AG20443 (cell line): ENCODE measurements around the gene CFAP52.
"Not testable (repeated sequence)": the region's sequence is repeated elsewhere in the genome, so short reads cannot be mapped to it uniquely, and the experiment has no call there.

ENCODE experiments used
- DNase-seq: peaks from one replicate; pipeline ENCODE4 v3.0.0; 2012; ENCODE audit warnings: low spot score, mixed read lengths

The CFAP52 gene

DNA sequence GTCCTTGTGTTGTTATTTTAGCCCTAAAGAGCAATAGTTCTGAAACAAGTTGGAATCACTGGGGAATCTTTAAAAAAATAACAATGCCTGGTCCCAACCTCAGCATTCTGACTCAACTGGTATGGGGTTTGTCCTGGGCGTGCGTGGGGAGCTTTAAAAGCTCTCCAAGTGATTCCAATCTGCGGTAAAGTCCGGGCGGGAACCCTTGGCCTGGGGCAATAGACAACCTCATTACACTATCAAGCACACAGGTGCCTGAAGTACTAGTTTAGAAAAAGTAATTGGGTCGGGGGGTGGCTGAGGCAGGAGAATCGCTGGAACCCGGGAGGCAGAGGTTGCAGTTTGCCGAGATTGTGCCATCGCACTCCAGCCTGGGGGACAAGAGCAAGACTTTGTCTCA is 5.2 kb upstream of the CFAP52 start:
- DNase-seq: no peak

GRCh38 chr17:9575381-9576101 is 901 bp upstream of the CFAP52 start, which contains the start of gene STX8:
Gene STX8, minus strand, starts transcription at chr17:9575820. Its CDS starts 12 bp downstream, at chr17:9575808.
- DNase-seq: peak; percentile 93

GRCh38 chr17:9577373-9577709 is 899 bp downstream of the CFAP52 start:
- DNase-seq: no peak

- no peak for DNase-seq
These were observed 11.7 kb downstream of the CFAP52 start for GRCh38 chr17:9587969-9588656.

- no peak for DNase-seq
These were observed 17.6 kb downstream of the CFAP52 start for GRCh38 chr17:9594065-9594464.

GRCh38 chr17:9597638-9598037 is 21.2 kb downstream of the CFAP52 start:
- DNase-seq: not testable (repeated sequence)

GRCh38 chr17:9598661-9599060 is 22.2 kb downstream of the CFAP52 start:
- DNase-seq: no peak

- not testable (repeated sequence) for DNase-seq
These were observed 28.1 kb downstream of the CFAP52 start for GRCh38 chr17:9604583-9604982.

GRCh38 chr17:9606453-9606852 is 30.0 kb downstream of the CFAP52 start:
- no peak for DNase-seq

- DNase-seq: not testable (repeated sequence)
These were observed 30.6 kb downstream of the CFAP52 start for GRCh38 chr17:9607058-9607457.

DNA sequence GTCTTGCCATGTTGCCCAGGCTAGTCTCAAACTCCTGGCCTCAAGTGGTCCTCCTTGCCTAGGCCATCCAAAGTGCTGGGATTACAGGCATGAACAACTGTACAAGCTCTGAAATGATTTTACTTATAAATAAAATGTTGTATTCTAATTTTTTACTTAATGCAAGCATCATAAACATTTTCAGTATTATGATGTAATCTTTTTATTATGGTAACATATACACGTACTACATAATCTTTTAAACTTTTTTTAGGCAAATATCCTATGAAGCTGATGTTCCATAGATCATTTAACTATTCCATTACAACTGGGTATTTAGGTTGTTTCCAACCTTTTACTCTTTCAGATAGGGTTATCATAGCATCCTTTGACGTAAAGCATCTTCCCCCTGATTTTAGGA is 35.1 kb downstream of the CFAP52 start:
- no peak for DNase-seq

DNA sequence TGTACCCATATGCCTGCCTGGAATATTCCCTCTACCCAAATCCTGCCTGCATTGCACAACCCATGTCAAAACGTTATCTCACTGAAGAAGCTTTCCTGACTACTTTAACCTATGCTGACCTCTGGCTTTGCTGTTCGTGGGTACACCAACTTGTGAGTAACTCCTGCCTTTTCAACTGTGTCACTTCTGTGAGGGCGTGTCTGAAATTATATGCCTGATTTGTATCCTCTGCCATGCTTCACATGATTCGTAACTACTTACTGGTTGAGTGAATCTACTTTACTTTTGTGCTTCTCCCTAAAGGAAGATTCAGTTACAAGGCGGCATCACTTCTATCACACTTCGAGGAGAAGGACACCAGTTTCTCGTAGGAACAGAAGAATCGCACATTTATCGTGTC is 35.6 kb downstream of the CFAP52 start:
- DNase-seq: no peak

- no peak for DNase-seq
These were observed 39.0 kb downstream of the CFAP52 start for GRCh38 chr17:9615486-9615885.

- DNase-seq: no peak
These were observed 46.5 kb downstream of the CFAP52 start for GRCh38 chr17:9622961-9623360.

DNA sequence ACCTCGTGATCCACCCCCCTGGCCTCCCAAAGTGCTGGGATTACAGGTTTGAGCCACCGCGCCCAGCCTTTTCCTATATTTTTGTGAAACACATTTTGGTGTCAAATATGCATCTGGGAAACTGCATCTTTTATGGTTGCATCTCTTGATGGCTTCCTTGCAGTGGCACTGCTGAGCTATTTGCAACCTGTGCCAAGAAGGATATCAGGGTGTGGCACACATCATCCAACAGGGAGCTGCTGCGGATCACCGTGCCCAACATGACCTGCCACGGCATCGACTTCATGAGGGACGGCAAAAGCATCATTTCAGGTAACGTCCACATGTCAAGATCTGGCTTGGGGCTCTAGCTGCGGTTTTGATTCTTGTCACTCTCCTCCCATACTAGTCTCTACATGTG is 52.1 kb downstream of the CFAP52 start:
- DNase-seq: no peak

DNA sequence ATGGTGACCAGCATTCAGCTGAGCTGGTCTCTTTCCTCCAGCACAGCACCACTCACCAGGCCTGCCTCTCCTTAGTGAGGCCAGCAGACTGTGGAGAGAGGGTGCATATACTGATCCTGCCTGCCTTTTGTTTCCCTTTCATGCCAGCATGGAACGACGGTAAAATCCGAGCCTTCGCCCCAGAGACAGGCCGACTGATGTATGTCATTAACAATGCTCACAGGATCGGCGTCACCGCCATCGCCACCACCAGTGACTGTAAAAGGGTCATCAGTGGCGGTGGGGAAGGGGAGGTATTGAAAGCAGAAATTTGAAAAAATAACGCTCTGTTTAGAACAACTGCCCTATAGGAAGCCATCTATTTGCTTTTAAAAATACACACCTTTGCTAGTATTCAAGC is 56.3 kb downstream of the CFAP52 start:
- DNase-seq: no peak

- no peak for DNase-seq
These were observed 58.9 kb downstream of the CFAP52 start for GRCh38 chr17:9635340-9635739.

- DNase-seq: no peak
These were observed 60.1 kb downstream of the CFAP52 start for GRCh38 chr17:9636501-9636900.

DNA sequence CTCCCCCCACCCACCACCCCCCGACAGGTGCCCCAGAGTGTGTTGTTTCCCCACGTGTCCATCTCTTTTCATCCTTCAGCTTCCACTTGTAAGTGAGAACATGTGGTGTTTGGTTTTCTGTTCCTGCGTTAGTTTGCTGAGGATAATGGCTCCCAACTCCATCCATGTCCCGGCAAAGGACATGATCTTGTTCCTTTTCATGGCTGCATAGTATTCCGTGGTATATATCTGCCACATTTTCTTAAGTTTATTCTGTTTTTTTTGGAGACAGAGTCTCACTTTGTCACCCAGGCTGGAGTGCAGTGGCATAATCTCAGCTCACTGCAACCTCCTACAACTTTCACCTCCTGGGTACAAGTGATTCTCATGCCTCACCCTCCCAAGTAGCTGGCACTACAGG is 63.9 kb downstream of the CFAP52 start:
- not testable (repeated sequence) for DNase-seq

- DNase-seq: no peak
These were observed 67.2 kb downstream of the CFAP52 start for GRCh38 chr17:9643611-9644010.

DNA sequence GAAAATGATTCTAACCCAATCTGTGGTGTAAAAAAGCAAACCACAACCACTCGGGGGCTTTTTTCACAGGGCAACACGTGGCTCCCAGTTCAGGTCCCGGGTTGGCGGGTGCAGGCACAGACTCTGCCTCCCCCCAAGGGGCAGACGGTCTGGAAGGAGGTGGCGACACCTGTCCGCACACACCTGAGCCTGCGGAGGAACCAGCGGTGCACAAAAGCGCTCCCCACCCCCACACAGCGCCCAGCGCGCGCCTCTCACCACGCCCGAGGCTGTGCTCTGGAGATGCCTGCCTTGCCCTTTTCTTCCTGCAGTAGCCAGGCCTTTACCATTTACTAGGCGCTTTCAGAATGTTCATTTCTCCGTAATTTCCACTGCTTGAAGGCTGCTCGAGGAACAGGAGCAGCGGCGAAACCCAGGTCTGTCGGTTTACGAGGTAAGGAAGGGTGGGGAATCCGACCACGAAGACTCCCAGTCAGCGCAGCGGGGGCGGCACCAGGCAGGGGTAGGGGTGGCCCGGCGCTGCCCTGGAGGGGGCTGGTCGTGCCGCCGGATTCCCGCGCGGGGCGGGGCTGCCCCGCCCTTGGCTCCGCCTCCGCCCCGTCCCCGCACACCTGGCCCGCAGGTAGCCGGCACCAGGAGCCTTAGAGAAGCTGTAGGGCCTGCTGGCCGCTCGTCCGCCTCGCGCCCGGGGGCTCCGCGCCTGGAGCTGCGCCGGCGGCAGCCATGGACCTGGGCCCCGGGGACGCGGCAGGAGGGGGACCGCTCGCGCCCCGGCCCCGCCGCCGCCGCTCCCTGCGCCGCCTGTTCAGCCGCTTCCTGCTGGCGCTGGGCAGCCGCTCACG is 68.7 kb downstream of the CFAP52 start, which contains the start of gene USP43:
Gene USP43 (plus strand): TSS at position 608 of the 842 bp plus-strand sequence. CDS start 116 bp downstream, at position 724.
- peak; percentile 56 for DNase-seq

- DNase-seq: peak; percentile 40
These were observed 69.6 kb downstream of the CFAP52 start for GRCh38 chr17:9645851-9646545.
